Keratinocyte (primary cell): ENCODE data around the gene ZNF79. TPM values are rescaled to one million over a fixed set of nuclear protein-coding genes. Genes with fewer than 3 reads are reported as not detected.

Experiments used
- DNase-seq: peaks from one replicate; pipeline ENCODE4 v3.0.0-alpha.2; 2011; ENCODE audit warnings: low read depth, missing footprints, low spot score
- FAIRE-seq: peaks from 2 replicates; lab custom pipeline; 2011; peaks lifted over from hg19 to GRCh38; lab: Jason Lieb, UNC
- H2AFZ ChIP-seq: 2 replicates; pipeline ENCODE4 v1.6.0; 2012; ENCODE audit warnings: low read length, control low read depth, inconsistent platforms; ENCODE audit not compliant: control insufficient read depth
- H3K27ac ChIP-seq: 2 replicates; pipeline ENCODE4 v1.5.1; 2011; ENCODE audit warnings: low read length; ENCODE audit not compliant: control insufficient read depth, insufficient read depth
- H3K27me3 ChIP-seq: 3 replicates; pipeline ENCODE4 v1.6.0; 2011; ENCODE audit warnings: low read length; ENCODE audit not compliant: control insufficient read depth, insufficient read depth; ENCODE audit errors: extremely low read depth
- H3K36me3 ChIP-seq, 2 experiments: 2 replicates in 1 of 2; 3 replicates in 1 of 2; pipeline ENCODE4 v1.5.1; 2011; ENCODE audit warnings: low read length in 2 of 2, mild to moderate bottlenecking in 1 of 2; ENCODE audit not compliant: control insufficient read depth in 2 of 2, insufficient read depth in 2 of 2; ENCODE audit errors: extremely low read depth in 1 of 2
- H3K4me1 ChIP-seq: 3 replicates; pipeline ENCODE4 v1.5.1; 2011; ENCODE audit warnings: low read length; ENCODE audit not compliant: control insufficient read depth, insufficient read depth; ENCODE audit errors: extremely low read depth
- H3K4me2 ChIP-seq: 3 replicates; pipeline ENCODE4 v1.6.0; 2011; ENCODE audit warnings: low read depth, low read length; ENCODE audit not compliant: control insufficient read depth, insufficient read depth; ENCODE audit errors: extremely low read depth
- H3K4me3 ChIP-seq, 3 experiments: fragments of 200-600 bp in 1 of 3; sonication (generic) in 1 of 3; 2 replicates in 2 of 3; 3 replicates in 1 of 3; pipeline ENCODE4 v1.5.1; 2011 to 2016; ENCODE audit warnings: low read length in 3 of 3, mild to moderate bottlenecking in 3 of 3, control low read depth in 2 of 3, inconsistent platforms in 1 of 3, low read depth in 1 of 3, mixed read lengths in 1 of 3, mixed run types in 1 of 3, moderate library complexity in 1 of 3; ENCODE audit not compliant: control insufficient read depth in 2 of 3, insufficient read depth in 2 of 3; ENCODE audit errors: extremely low read depth in 1 of 3
- H3K79me2 ChIP-seq: 2 replicates; pipeline ENCODE4 v1.6.0; 2012; ENCODE audit warnings: low read length; ENCODE audit not compliant: control insufficient read depth, insufficient read depth
- H3K9ac ChIP-seq: 3 replicates; pipeline ENCODE4 v1.6.0; 2011; ENCODE audit warnings: low read length; ENCODE audit not compliant: control insufficient read depth, insufficient read depth; ENCODE audit errors: extremely low read depth
- H3K9me1 ChIP-seq: 3 replicates; pipeline ENCODE4 v1.6.0; 2011; ENCODE audit warnings: low read length; ENCODE audit not compliant: control insufficient read depth, insufficient read depth; ENCODE audit errors: extremely low read depth
- H3K9me3 ChIP-seq: 2 replicates; pipeline ENCODE4 v1.5.1; 2012; ENCODE audit warnings: low read depth, low read length; ENCODE audit not compliant: control insufficient read depth
- H4K20me1 ChIP-seq: 3 replicates; pipeline ENCODE4 v1.6.0; 2011; ENCODE audit warnings: low read length; ENCODE audit not compliant: control insufficient read depth, insufficient read depth; ENCODE audit errors: extremely low read depth
- CTCF ChIP-seq, 3 experiments: IDR thresholded peaks in 1 of 3; conservative IDR thresholded peaks in 1 of 3; optimal IDR thresholded peaks in 1 of 3; 2 replicates in 2 of 3; 3 replicates in 1 of 3; pipeline versions ENCODE3 to v1.5.1; 2011; ENCODE audit warnings: low read length in 3 of 3, mild to moderate bottlenecking in 3 of 3, moderate library complexity in 2 of 3, control low read depth in 1 of 3, inconsistent platforms in 1 of 3; ENCODE audit not compliant: insufficient read depth in 2 of 3; ENCODE audit errors: extremely low read depth in 1 of 3
- EZH2 ChIP-seq: IDR thresholded peaks from one replicate; pipeline ENCODE4 v1.6.1; 2012; ENCODE audit warnings: inconsistent platforms, mild to moderate bottlenecking, low read length, moderate library complexity
- dilution Hi-C: fragments of 300-500 bp; cut with MboI; formaldehyde crosslinking; loops from one replicate; pipeline ENCODE4 v1.7.0; 2020; ENCODE audit warnings: low sequenced_read_pairs; ENCODE audit not compliant: extremely low pct_ligation_motif_present
- polyA plus RNA-seq, 5 experiments: library from polyadenylated mRNA; depleted of rRNA in 3 of 5; stranded (reverse) in 3 of 5; stranded (forward) in 1 of 5; unstranded in 1 of 5; fragments of >200 nt; gene quantifications; 1 replicate in 1 of 5; 2 replicates in 3 of 5; 3 replicates in 1 of 5; pipeline versions ENCODE4 v1.2.1 to v1.2.3, GENCODE V29; 2011 to 2012; ENCODE audit warnings: missing spikeins in 2 of 5, low read depth in 1 of 5, low replicate concordance in 1 of 5

ZNF79 gene
- polyA plus RNA-seq, 1 donor (not counting 4 experiments of a cell fraction or from before 2014, with no cell fraction given), result 4.8 TPM

DNA sequence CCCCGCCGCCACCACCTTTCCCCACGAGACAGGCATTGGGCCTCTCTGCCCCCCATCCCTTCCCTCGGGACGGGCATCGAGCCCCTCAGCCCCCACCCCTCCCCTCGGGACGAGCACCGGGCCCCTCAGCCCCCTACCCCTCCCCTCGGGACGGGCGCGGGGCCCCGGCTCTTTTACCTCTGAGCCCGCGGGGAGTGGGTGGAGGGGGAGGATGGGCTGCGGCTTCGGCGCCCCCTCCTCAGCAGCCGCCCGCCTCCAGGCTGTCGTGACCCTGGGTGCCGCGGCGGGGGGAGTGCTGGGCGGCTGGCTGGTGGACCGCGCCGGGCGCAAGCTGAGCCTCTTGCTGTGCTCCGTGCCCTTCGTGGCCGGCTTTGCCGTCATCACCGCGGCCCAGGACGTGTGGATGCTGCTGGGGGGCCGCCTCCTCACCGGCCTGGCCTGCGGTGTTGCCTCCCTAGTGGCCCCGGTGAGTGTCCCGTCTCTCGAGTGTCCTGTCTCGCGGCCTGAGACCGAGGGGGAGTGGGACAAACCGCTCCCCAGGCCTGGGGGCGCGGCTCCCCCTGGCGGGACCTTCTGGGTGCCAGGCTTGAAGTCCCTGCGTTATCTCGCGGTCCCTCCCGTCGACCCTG lies 26.4 kb upstream of the ZNF79 start:
- H3K9me3 ChIP-seq, result no peaks in the 10 kb centered on the region
- H3K9me1 ChIP-seq, result no peaks in the 10 kb centered on the region
- H3K27ac ChIP-seq, result no peak overlapping the region
- dilution Hi-C loops, result loop anchor here (10.0 kb wide), 1 partner anchor 63 kb away; no protein-coding TSS in a partner anchor
- no peaks in the 10 kb centered on the region for H3K79me2 ChIP-seq
- H3K4me3 ChIP-seq, result peak overlapping the region; percentile 70 to 78 (median 76)
- peak overlapping the region; percentile 53 for H2AFZ ChIP-seq
- H3K36me3 ChIP-seq, result peaks cover 4% of the 10 kb centered on the region in 2 experiments
- peaks cover 11% of the 10 kb centered on the region for H3K4me1 ChIP-seq
- TF ChIP-seq CTCF (optimal IDR thresholded peaks at IDR 0.05 in 1 of 3, IDR thresholded peaks at IDR 0.05 in 1 of 3, conservative IDR thresholded peaks at IDR 0.05 in 1 of 3; ENCODE audit: extremely low read depth in 1 of 3, insufficient read depth in 2 of 3, low read length in 3 of 3), result peak; percentile 34 to 68 (median 59)
- no peak for TF ChIP-seq EZH2
- no peaks in the 10 kb centered on the region for H4K20me1 ChIP-seq
- FAIRE-seq (no peak), DNase-seq (no peak)
- H3K27me3 ChIP-seq, result no peaks in the 10 kb centered on the region
- H3K9ac ChIP-seq, result peak overlapping the region; percentile 77
- peak overlapping the region; percentile 91 for H3K4me2 ChIP-seq

GRCh38 chr9:127398275-127398647 lies 25.9 kb upstream of the ZNF79 start:
- no peak for DNase-seq
- dilution Hi-C loops, result loop anchor here (10.0 kb wide), 1 partner anchor 63 kb away; no protein-coding TSS in a partner anchor

More at GRCh38 chr9:127398275-127398647, 25.9 kb upstream of the ZNF79 start:
- no peak overlapping the region for H2AFZ ChIP-seq
- no peaks in the 10 kb centered on the region for H3K9me3 ChIP-seq
- no peaks in the 10 kb centered on the region for H3K27me3 ChIP-seq
- no peak overlapping the region for H3K27ac ChIP-seq
- H3K4me1 ChIP-seq, result peaks cover 11% of the 10 kb centered on the region
- H3K9me1 ChIP-seq, result no peaks in the 10 kb centered on the region
- H4K20me1 ChIP-seq, result no peaks in the 10 kb centered on the region
- peak overlapping the region; percentile 91 for H3K4me2 ChIP-seq
- peaks cover 4% of the 10 kb centered on the region in 2 experiments for H3K36me3 ChIP-seq
- H3K4me3 ChIP-seq, result peak overlapping the region; percentile 70 to 78 (median 76)
- no peak for TF ChIP-seq CTCF (optimal IDR thresholded peaks at IDR 0.05 in 1 of 3, IDR thresholded peaks at IDR 0.05 in 1 of 3, conservative IDR thresholded peaks at IDR 0.05 in 1 of 3; ENCODE audit: extremely low read depth in 1 of 3, insufficient read depth in 2 of 3, low read length in 3 of 3)
- TF ChIP-seq EZH2, result no peak
- FAIRE-seq, result no peak
- no peaks in the 10 kb centered on the region for H3K79me2 ChIP-seq
- peak overlapping the region; percentile 77 for H3K9ac ChIP-seq
